Lung (tissue), 12 donors: ENCODE measurements around the gene PTPRD. TPM values are rescaled to one million over a fixed set of nuclear protein-coding genes. Genes with fewer than 3 reads are reported as not detected.
"Not testable (repeated sequence)": the region's sequence is repeated elsewhere in the genome, so short reads cannot be mapped to it uniquely, and the experiment has no call there.

Experiments used
- ATAC-seq: fragments of 200-7000 bp; cut with Tn5 transposase; one replicate; pipeline ENCODE4 v1.9.1; 2020; ENCODE audit warnings: moderate number of reproducible peaks; ENCODE audit not compliant: insufficient read depth, low FRiP score
- DNase-seq, 3 donors: peaks; one replicate each; pipeline ENCODE4 v3.0.0-alpha.2; 2013 to 2017
- H3K27ac ChIP-seq, 2 donors: one replicate each; pipeline ENCODE4 v1.5.1; 2013; ENCODE audit warnings: mild to moderate bottlenecking in 2 of 2, moderate library complexity in 2 of 2, control low read depth in 1 of 2, inconsistent platforms in 1 of 2, low read depth in 1 of 2, low read length in 1 of 2
- H3K27me3 ChIP-seq, 3 donors: one replicate each; pipeline ENCODE4 v1.5.1; 2013; ENCODE audit warnings: low read length in 2 of 3; ENCODE audit not compliant: control insufficient read depth in 3 of 3, insufficient read depth in 3 of 3
- H3K36me3 ChIP-seq, 4 donors: one replicate each; pipeline ENCODE4 v1.5.1; 2013; ENCODE audit warnings: low read length in 4 of 4, mild to moderate bottlenecking in 1 of 4, moderate library complexity in 1 of 4; ENCODE audit not compliant: control insufficient read depth in 4 of 4, insufficient read depth in 4 of 4
- H3K4me1 ChIP-seq, 5 donors: one replicate each; pipeline ENCODE4 v1.5.1; 2013; ENCODE audit warnings: low read length in 5 of 5, mild to moderate bottlenecking in 2 of 5, moderate library complexity in 1 of 5; ENCODE audit not compliant: control insufficient read depth in 5 of 5, insufficient read depth in 5 of 5
- H3K4me3 ChIP-seq: one replicate; pipeline ENCODE4 v1.5.1; 2013; ENCODE audit warnings: mild to moderate bottlenecking, control low read depth, moderate library complexity
- H3K9ac ChIP-seq, 2 donors: one replicate each; pipeline ENCODE4 v1.5.1; 2013; ENCODE audit warnings: low read length in 2 of 2, control low read depth in 1 of 2; ENCODE audit not compliant: insufficient read depth in 1 of 2
- H3K9me3 ChIP-seq, 4 donors: one replicate each; pipeline ENCODE4 v1.5.1; 2013; ENCODE audit warnings: low read length in 3 of 4, mild to moderate bottlenecking in 1 of 4, moderate library complexity in 1 of 4; ENCODE audit not compliant: control insufficient read depth in 4 of 4, insufficient read depth in 3 of 4
- CTCF ChIP-seq: IDR thresholded peaks from 2 replicates; pipeline ENCODE4 v1.5.1; 2012; ENCODE audit warnings: mild to moderate bottlenecking; ENCODE audit errors: control extremely low read depth, extremely low read depth
- WGBS, 2 donors: extraction: QIAGEN DNeasy Blood & Tissue Kit; methylation state at CpG; one replicate each; pipeline ENCODE4 v1.1.7; 2013; 5-methylcytosine and 5-hydroxymethylcytosine counted together
- polyA plus RNA-seq, 2 donors: library from polyadenylated mRNA; stranded (reverse); fragments of 200-250 nt; gene quantifications; one replicate each; pipeline ENCODE4 v1.2.1, GENCODE V29; 2013
- total RNA-seq, 2 donors: library from RNA; depleted of rRNA in 1 of 2; stranded (reverse); fragments of >200 nt in 1 of 2; gene quantifications; one replicate each; pipeline ENCODE4 v1.2.1, GENCODE V29; 2014 to 2021
- donor health status: control.
- donor health status: control.
- donor health status: Bipolar disorder and iron deficiency.
- donor health status: healthy.
- donor health status: DM: yes; HTN: yes; CAD: no.

Gene PTPRD
- total and polyA plus RNA-seq, 4 donors = 1.9 to 145 (median 13.7) TPM

GRCh38 chr9:9949368-9949767 lies 663.4 kb downstream of the PTPRD start:
- H3K4me1 ChIP-seq = peaks cover 0 to 2% (median 0%) of the 10 kb centered on the region in 5 donors
- no peak for ATAC-seq
- H3K4me3 ChIP-seq = no peak overlapping the region
- no peak for DNase-seq
- 66 to 82% methylated on average over 4 of the region's 4 CpGs for WGBS, 2 donors
- no peaks in the 10 kb centered on the region for H3K36me3 ChIP-seq
- no peak overlapping the region for H3K9ac ChIP-seq
- H3K9me3 ChIP-seq = no peaks in the 10 kb centered on the region
- no peak overlapping the region for H3K27ac ChIP-seq
- H3K27me3 ChIP-seq = no peaks in the 10 kb centered on the region
- no peak for TF ChIP-seq CTCF

GRCh38 chr9:9945966-9946365 lies 666.8 kb downstream of the PTPRD start:
- no peaks in the 10 kb centered on the region for H3K36me3 ChIP-seq
- DNase-seq (no peak), ATAC-seq (no peak)
- no peak overlapping the region for H3K4me3 ChIP-seq
- TF ChIP-seq CTCF = no peak
- H3K9me3 ChIP-seq = no peaks in the 10 kb centered on the region
- no peaks in the 10 kb centered on the region for H3K4me1 ChIP-seq
- no peak overlapping the region for H3K27ac ChIP-seq
- H3K27me3 ChIP-seq = no peaks in the 10 kb centered on the region
- H3K9ac ChIP-seq = no peak overlapping the region

- DNase-seq = peak; percentile 81 to 82 (median 81)
- Histone ChIP-seq H3K36me3 (no peaks in the 10 kb centered on the region), H3K4me1 (no peaks in the 10 kb centered on the region), H3K27me3 (no peaks in the 10 kb centered on the region), H3K4me3 (no peak overlapping the region), H3K9me3 (no peaks in the 10 kb centered on the region), H3K27ac (no peak overlapping the region), H3K9ac (no peak overlapping the region)
- 23 to 25% methylated on average over 5 of the region's 5 CpGs for WGBS, 2 donors
- ATAC-seq = peak; percentile 75
- TF ChIP-seq CTCF = peak; percentile 57
Observed at GRCh38 chr9:9942764-9943424, 669.9 kb downstream of the PTPRD start.

- H3K27ac ChIP-seq = no peak overlapping the region
- H3K4me3 ChIP-seq = no peak overlapping the region
- H3K36me3 ChIP-seq = no peaks in the 10 kb centered on the region
- no peaks in the 10 kb centered on the region for H3K27me3 ChIP-seq
- H3K9me3 ChIP-seq = no peaks in the 10 kb centered on the region
- no peak overlapping the region for H3K9ac ChIP-seq
- 87 to 90% methylated on average over 4 of the region's 4 CpGs for WGBS, 2 donors
- ATAC-seq (no peak), DNase-seq (no peak)
- TF ChIP-seq CTCF = no peak
- no peaks in the 10 kb centered on the region for H3K4me1 ChIP-seq
Observed at GRCh38 chr9:9938432-9938831, 674.4 kb downstream of the PTPRD start.

- DNase-seq = not testable (repeated sequence)
- 77 to 94% methylated on average over 15 to 16 of the region's 16 CpGs for WGBS, 2 donors
Observed at GRCh38 chr9:9931464-9931863, 681.3 kb downstream of the PTPRD start.

More at GRCh38 chr9:9931464-9931863, 681.3 kb downstream of the PTPRD start:
- H3K27me3 ChIP-seq, ATAC-seq, H3K4me3 ChIP-seq, H3K4me1 ChIP-seq, H3K9me3 ChIP-seq, H3K27ac ChIP-seq, H3K9ac ChIP-seq, H3K36me3 ChIP-seq: not testable (repeated sequence)
